AG09309 (cell line): Measurements from ENCODE around the gene TRMT112.

Experiments
- DNase-seq: peaks from one replicate; pipeline ENCODE4 v3.0.0-alpha.2; 2010; ENCODE audit warnings: low read depth
- H3K4me3 ChIP-seq: 2 replicates; pipeline ENCODE4 v1.5.1; 2011; ENCODE audit warnings: mild to moderate bottlenecking, low read depth, low read length, moderate library complexity; ENCODE audit not compliant: control insufficient read depth
- TF ChIP-seq, protein P1 (sequence below): IDR thresholded peaks from 2 replicates; pipeline ENCODE4 v1.5.1; 2011; ENCODE audit warnings: mild to moderate bottlenecking, low read depth, low read length, inconsistent platforms; ENCODE audit not compliant: insufficient read depth, control insufficient read depth; ENCODE audit errors: missing control alignments

Gene TRMT112

DNA sequence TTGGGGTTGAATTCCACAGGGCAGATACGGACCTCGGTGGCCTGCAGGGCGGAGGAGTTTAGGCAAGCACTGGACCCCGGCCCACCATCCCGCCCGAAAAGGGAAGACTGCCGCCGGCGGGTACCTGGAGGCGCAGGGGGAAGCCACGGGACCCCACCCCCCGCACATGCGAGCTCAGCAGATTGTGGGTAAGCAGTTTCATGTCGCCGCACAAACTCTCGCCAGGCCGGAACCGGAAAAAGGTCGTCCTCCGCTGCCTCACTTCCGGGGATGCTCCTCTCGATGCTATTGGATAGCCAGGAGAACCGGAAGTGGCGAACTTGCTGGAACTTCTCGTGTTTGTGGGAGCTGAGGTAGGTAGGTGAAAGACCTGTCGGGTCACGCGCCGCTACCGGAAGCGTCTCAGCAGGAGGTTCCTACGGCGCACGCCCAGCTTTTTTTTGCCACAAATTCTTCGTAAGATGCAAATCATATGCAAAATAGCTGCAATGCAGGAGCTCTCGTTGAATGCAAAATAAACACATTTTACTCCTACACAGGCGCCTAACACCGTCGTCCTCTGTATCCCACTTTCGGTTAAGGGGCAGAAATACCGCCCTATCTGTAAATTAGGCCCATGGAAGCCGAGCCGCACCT, at the start of gene TRMT112:
TRMT112 (minus strand) TSS at position 235 of the 636 bp plus-strand sequence; CDS start at position 202, 33 bp downstream.
- TF ChIP-seq, protein P1, sequence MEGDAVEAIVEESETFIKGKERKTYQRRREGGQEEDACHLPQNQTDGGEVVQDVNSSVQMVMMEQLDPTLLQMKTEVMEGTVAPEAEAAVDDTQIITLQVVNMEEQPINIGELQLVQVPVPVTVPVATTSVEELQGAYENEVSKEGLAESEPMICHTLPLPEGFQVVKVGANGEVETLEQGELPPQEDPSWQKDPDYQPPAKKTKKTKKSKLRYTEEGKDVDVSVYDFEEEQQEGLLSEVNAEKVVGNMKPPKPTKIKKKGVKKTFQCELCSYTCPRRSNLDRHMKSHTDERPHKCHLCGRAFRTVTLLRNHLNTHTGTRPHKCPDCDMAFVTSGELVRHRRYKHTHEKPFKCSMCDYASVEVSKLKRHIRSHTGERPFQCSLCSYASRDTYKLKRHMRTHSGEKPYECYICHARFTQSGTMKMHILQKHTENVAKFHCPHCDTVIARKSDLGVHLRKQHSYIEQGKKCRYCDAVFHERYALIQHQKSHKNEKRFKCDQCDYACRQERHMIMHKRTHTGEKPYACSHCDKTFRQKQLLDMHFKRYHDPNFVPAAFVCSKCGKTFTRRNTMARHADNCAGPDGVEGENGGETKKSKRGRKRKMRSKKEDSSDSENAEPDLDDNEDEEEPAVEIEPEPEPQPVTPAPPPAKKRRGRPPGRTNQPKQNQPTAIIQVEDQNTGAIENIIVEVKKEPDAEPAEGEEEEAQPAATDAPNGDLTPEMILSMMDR, result no peak
- H3K4me3 ChIP-seq, result peak within 1 kb of the TSS; percentile 62
- peak; percentile 92 for DNase-seq

- TF ChIP-seq, protein P1, result no peak
- no peak for DNase-seq
- H3K4me3 ChIP-seq, result no peak overlapping the region
Measured at GRCh38 chr11:64366751-64367150, 49.4 kb upstream of the TRMT112 start.

DNA sequence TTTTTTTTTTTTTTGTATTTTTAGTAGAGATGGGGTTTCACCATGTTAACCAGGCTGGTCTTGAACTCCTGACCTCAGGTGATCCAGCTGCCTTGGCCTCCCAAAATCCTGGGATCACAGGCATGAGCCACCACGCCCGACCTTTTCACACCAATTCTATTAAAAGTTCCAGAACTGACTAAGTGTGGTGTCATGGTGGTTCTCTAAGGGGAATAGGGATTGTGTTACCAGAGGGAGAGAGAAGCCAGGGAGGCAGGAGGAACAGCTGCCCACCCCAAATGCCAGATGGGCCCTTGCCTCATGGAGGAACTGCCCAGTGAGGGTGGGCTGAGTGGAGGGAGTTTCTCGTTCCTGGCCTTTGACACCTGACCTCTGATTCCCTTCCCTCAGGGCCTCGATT, 47.6 kb upstream of the TRMT112 start:
- no peak for DNase-seq
- H3K4me3 ChIP-seq, result no peak overlapping the region
- TF ChIP-seq, protein P1, result no peak

- TF ChIP-seq, protein P1, result no peak
Measured at GRCh38 chr11:64364435-64364834, 47.1 kb upstream of the TRMT112 start.

GRCh38 chr11:64362339-64362738, 45.0 kb upstream of the TRMT112 start:
- TF ChIP-seq, protein P1, result no peak

More at GRCh38 chr11:64364435-64364834, 47.1 kb upstream of the TRMT112 start:
- no peak for DNase-seq
- no peak overlapping the region for H3K4me3 ChIP-seq

GRCh38 chr11:64361659-64362058, 44.3 kb upstream of the TRMT112 start:
- DNase-seq, result no peak
- TF ChIP-seq, protein P1, result no peak
- H3K4me3 ChIP-seq, result no peak overlapping the region

More at GRCh38 chr11:64362339-64362738, 45.0 kb upstream of the TRMT112 start:
- H3K4me3 ChIP-seq, result no peak overlapping the region
- DNase-seq, result no peak

DNA sequence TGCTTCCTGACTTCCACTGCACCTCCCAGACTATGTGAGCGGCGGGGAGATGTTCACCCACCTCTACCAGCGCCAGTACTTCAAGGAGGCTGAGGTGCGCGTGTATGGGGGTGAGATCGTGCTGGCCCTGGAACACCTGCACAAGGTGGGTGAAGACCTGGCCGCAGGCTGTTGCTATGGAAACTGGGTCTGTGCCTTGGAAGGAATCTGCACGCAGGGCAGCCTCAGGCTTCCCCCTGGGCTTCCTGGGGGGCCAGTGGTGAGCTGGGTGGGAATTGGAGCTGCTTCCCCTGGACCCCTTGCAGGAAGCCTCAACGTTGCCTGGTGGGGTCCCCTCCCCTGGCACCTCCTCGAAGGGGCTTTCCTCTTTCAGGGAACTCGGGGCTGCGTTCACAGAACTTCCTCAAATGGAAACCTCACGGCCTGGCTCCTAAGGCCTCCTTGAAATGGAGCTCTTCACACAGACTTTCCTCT, 43.1 kb upstream of the TRMT112 start:
- DNase-seq, result no peak
- TF ChIP-seq, protein P1, result no peak
- peak overlapping the region; percentile 1; the same call in 1 of the 2 replicates for H3K4me3 ChIP-seq
